ENCODE results near the gene FOSL2.

FOSL2 gene

GRCh38 chr2:28452534-28453081 lies 60.0 kb downstream of the FOSL2 start:
- H3K4me3 ChIP-seq (ENCODE audit: low read length): no peak overlapping the region
- DNase-seq (ENCODE audit: low read depth): peak; percentile 55
- peak; percentile 96 for TF ChIP-seq CTCF (IDR thresholded peaks at IDR 0.05; ENCODE audit: insufficient read depth, low read depth, low read length, missing control alignments)

- TF ChIP-seq CTCF (IDR thresholded peaks at IDR 0.05; ENCODE audit: insufficient read depth, low read depth, low read length, missing control alignments): no peak
- H3K4me3 ChIP-seq (ENCODE audit: low read length): no peak overlapping the region
- DNase-seq (ENCODE audit: low read depth): no peak
Measured at GRCh38 chr2:28453396-28453795, 60.7 kb downstream of the FOSL2 start.

GRCh38 chr2:28454016-28454930 lies 61.6 kb downstream of the FOSL2 start:
- no peak overlapping the region for H3K4me3 ChIP-seq (ENCODE audit: low read length)
- peak; percentile 45 for TF ChIP-seq CTCF (IDR thresholded peaks at IDR 0.05; ENCODE audit: insufficient read depth, low read depth, low read length, missing control alignments)
- DNase-seq (ENCODE audit: low read depth): peak; percentile 93

- DNase-seq (ENCODE audit: low read depth): no peak
- no peak overlapping the region for H3K4me3 ChIP-seq (ENCODE audit: low read length)
- TF ChIP-seq CTCF (IDR thresholded peaks at IDR 0.05; ENCODE audit: insufficient read depth, low read depth, low read length, missing control alignments): no peak
Measured at GRCh38 chr2:28457237-28457636, 64.6 kb downstream of the FOSL2 start.

GRCh38 chr2:28461056-28461455 lies 68.4 kb downstream of the FOSL2 start:
- H3K4me3 ChIP-seq (ENCODE audit: low read length): no peak overlapping the region
- no peak for TF ChIP-seq CTCF (IDR thresholded peaks at IDR 0.05; ENCODE audit: insufficient read depth, low read depth, low read length, missing control alignments)

GRCh38 chr2:28462122-28462521 lies 69.5 kb downstream of the FOSL2 start:
- DNase-seq (ENCODE audit: low read depth): no peak
- H3K4me3 ChIP-seq (ENCODE audit: low read length): no peak overlapping the region
- TF ChIP-seq CTCF (IDR thresholded peaks at IDR 0.05; ENCODE audit: insufficient read depth, low read depth, low read length, missing control alignments): no peak

More at GRCh38 chr2:28461056-28461455, 68.4 kb downstream of the FOSL2 start:
- DNase-seq (ENCODE audit: low read depth): no peak
